Measurements from ENCODE around the gene TRIM24. TPM values are rescaled to one million over a fixed set of nuclear protein-coding genes. Genes with fewer than 3 reads are reported as not detected.

The TRIM24 gene
- total RNA-seq, 2 experiments from 2014 or later, result 17.5 to 26.8 TPM

GRCh38 chr7:138584696-138585095 is 124.6 kb downstream of the TRIM24 start:
- no TSS peak for BruUV-seq (replicated peaks)
- no peaks in the 10 kb centered on the region for H4K20me1 ChIP-seq (ENCODE audit: insufficient read depth, low read length)
- no peak overlapping the region for H3K27ac ChIP-seq (ENCODE audit: low read depth, low read length, poor library complexity, severe bottlenecking)
- H3K9me2 ChIP-seq (ENCODE audit: insufficient read depth, low read length), result no peaks in the 10 kb centered on the region
- ChIA-PET CTCF (ENCODE audit: unreplicated experiment) (no interaction called here), POLR2A (no interaction called here)
- TF ChIP-seq EZH2phosphoT487 (IDR thresholded peaks at IDR 0.05; ENCODE audit: borderline replicate concordance, low read depth, low read length), result no peak
- no peaks in the 10 kb centered on the region for H3K9me3 ChIP-seq (ENCODE audit: low read length)
- H2AFZ ChIP-seq (ENCODE audit: low read length), result no peak overlapping the region
- no peak for DNase-seq (ENCODE audit: low spot score)
- H3K36me3 ChIP-seq (ENCODE audit: insufficient read depth, low read length), result peaks cover 74% of the 10 kb centered on the region
- no peaks in the 10 kb centered on the region for H3K79me2 ChIP-seq (ENCODE audit: insufficient read depth, low read depth, low read length)
- H3K4me1 ChIP-seq (ENCODE audit: insufficient read depth, low read length, poor library complexity, severe bottlenecking), result no peaks in the 10 kb centered on the region
- no peak overlapping the region for H3K4me3 ChIP-seq (ENCODE audit: low read depth, low read length, poor library complexity, severe bottlenecking)
- intact Hi-C loops (cut with micrococcal nuclease; ENCODE audit: unreplicated experiment), result no loop called here
- no peak overlapping the region for H3K4me2 ChIP-seq (ENCODE audit: low read length)

- BruUV-seq (replicated peaks), result no TSS peak
- Histone ChIP-seq H4K20me1 (ENCODE audit: insufficient read depth, low read length) (no peaks in the 10 kb centered on the region), H3K9me3 (ENCODE audit: low read length) (no peaks in the 10 kb centered on the region), H3K27ac (ENCODE audit: low read depth, low read length, poor library complexity, severe bottlenecking) (no peak overlapping the region), H3K36me3 (ENCODE audit: insufficient read depth, low read length) (peaks cover 66% of the 10 kb centered on the region), H3K4me3 (ENCODE audit: low read depth, low read length, poor library complexity, severe bottlenecking) (no peak overlapping the region), H3K4me1 (ENCODE audit: insufficient read depth, low read length, poor library complexity, severe bottlenecking) (no peaks in the 10 kb centered on the region), H3K9me2 (ENCODE audit: insufficient read depth, low read length) (no peaks in the 10 kb centered on the region), H3K79me2 (ENCODE audit: insufficient read depth, low read depth, low read length) (no peaks in the 10 kb centered on the region), H2AFZ (ENCODE audit: low read length) (no peak overlapping the region), H3K4me2 (ENCODE audit: low read length) (no peak overlapping the region)
- TF ChIP-seq EZH2phosphoT487 (IDR thresholded peaks at IDR 0.05; ENCODE audit: borderline replicate concordance, low read depth, low read length) (no peak), CTCF (conservative IDR thresholded peaks at IDR 0.05; ENCODE audit: low read length) (no peak)
- CTCF ChIA-PET (ENCODE audit: unreplicated experiment), result no interaction called here
- DNase-seq (ENCODE audit: low spot score), result no peak
- intact Hi-C loops (cut with micrococcal nuclease; ENCODE audit: unreplicated experiment), result no loop called here
- POLR2A ChIA-PET, result no interaction called here
These were observed 125.4 kb downstream of the TRIM24 start for GRCh38 chr7:138585283-138585993.

GRCh38 chr7:138587485-138587884 is 127.4 kb downstream of the TRIM24 start:
- intact Hi-C loops (cut with micrococcal nuclease; ENCODE audit: unreplicated experiment), result no loop called here
- H3K4me1 ChIP-seq (ENCODE audit: insufficient read depth, low read length, poor library complexity, severe bottlenecking), result no peaks in the 10 kb centered on the region
- no peak overlapping the region for H3K27ac ChIP-seq (ENCODE audit: low read depth, low read length, poor library complexity, severe bottlenecking)
- DNase-seq (ENCODE audit: low spot score), result no peak
- POLR2A ChIA-PET, result interaction anchor here (1.5 kb wide), 1 partner anchor 17 kb away, joined by 4 read pairs; no protein-coding TSS in a partner anchor
- CTCF ChIA-PET (ENCODE audit: unreplicated experiment), result no interaction called here
- peaks cover 49% of the 10 kb centered on the region for H3K36me3 ChIP-seq (ENCODE audit: insufficient read depth, low read length)
- no peak overlapping the region for H3K4me2 ChIP-seq (ENCODE audit: low read length)
- no peaks in the 10 kb centered on the region for H3K79me2 ChIP-seq (ENCODE audit: insufficient read depth, low read depth, low read length)
- H4K20me1 ChIP-seq (ENCODE audit: insufficient read depth, low read length), result no peaks in the 10 kb centered on the region
- no TSS peak for BruUV-seq (replicated peaks)
- H3K9me3 ChIP-seq (ENCODE audit: low read length), result no peaks in the 10 kb centered on the region
- no peak overlapping the region for H2AFZ ChIP-seq (ENCODE audit: low read length)
- TF ChIP-seq CTCF (conservative IDR thresholded peaks at IDR 0.05; ENCODE audit: low read length) (no peak), EZH2phosphoT487 (IDR thresholded peaks at IDR 0.05; ENCODE audit: borderline replicate concordance, low read depth, low read length) (no peak)
- no peaks in the 10 kb centered on the region for H3K9me2 ChIP-seq (ENCODE audit: insufficient read depth, low read length)
- H3K4me3 ChIP-seq (ENCODE audit: low read depth, low read length, poor library complexity, severe bottlenecking), result no peak overlapping the region
